ENCODE results near the gene CAMKK2. TPM values are rescaled to one million over a fixed set of nuclear protein-coding genes. Genes with fewer than 3 reads are reported as not detected.

Gene CAMKK2
- total RNA-seq, 1 donor from 2014 or later = 13.3 TPM

DNA sequence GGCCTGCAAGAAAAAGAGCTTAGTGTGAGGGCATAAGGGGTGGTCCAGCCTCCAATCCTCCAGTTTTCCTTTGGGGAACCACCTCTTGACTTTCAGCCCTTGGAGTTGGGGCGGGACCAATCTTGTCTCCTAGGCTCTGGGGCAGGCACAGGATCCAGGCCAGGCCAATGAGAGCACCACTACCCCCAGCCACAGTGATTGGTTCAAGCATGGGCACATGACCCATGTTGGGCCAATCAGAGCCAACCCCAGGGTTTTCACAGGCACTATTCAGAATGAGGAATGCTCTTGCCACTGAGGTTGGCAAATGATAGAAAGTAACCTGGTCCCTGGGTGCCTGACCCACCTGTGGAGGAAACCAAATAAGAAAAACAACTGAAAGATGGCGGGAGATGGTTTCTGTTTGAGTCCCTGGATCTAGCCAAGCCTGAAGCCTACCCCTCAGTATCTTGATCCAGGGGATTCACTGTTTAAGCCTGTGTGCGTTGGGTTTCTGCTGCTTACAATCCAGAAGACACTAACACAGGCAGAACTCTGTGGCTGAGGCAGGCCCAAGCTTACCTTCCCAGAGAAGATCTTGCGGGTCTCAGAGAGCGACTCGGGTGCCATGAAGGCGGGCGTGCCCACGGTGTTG is 43.7 kb downstream of the CAMKK2 start:
- Histone ChIP-seq H3K9me3 (replicated peaks) (no peaks in the 10 kb centered on the region), H3K4me1 (no peaks in the 10 kb centered on the region), H3K27ac (replicated peaks) (no peak overlapping the region), H3K36me3 (peaks cover 92% of the 10 kb centered on the region), H3K4me3 (no peak overlapping the region), H3K27me3 (ENCODE audit: low read depth) (no peaks in the 10 kb centered on the region)
- no peak for TF ChIP-seq CTCF (IDR thresholded peaks at IDR 0.05; ENCODE audit: borderline replicate concordance)
- DNase-seq = no peak
- intact Hi-C loops (cut with micrococcal nuclease) = no loop called here

- no peak for TF ChIP-seq CTCF (IDR thresholded peaks at IDR 0.05; ENCODE audit: borderline replicate concordance)
- no peak overlapping the region for H3K4me3 ChIP-seq
- no peak overlapping the region for H3K27ac ChIP-seq (replicated peaks)
- H3K27me3 ChIP-seq (ENCODE audit: low read depth) = no peaks in the 10 kb centered on the region
- peaks cover 94% of the 10 kb centered on the region for H3K36me3 ChIP-seq
- DNase-seq = no peak
- H3K9me3 ChIP-seq (replicated peaks) = no peaks in the 10 kb centered on the region
- intact Hi-C loops (cut with micrococcal nuclease) = no loop called here
- no peaks in the 10 kb centered on the region for H3K4me1 ChIP-seq
Measured at GRCh38 chr12:121251838-121252237, 44.7 kb downstream of the CAMKK2 start.

- no peaks in the 10 kb centered on the region for H3K4me1 ChIP-seq
- no peaks in the 10 kb centered on the region for H3K9me3 ChIP-seq (replicated peaks)
- TF ChIP-seq CTCF (IDR thresholded peaks at IDR 0.05; ENCODE audit: borderline replicate concordance) = no peak
- DNase-seq = no peak
- H3K27ac ChIP-seq (replicated peaks) = no peak overlapping the region
- no peaks in the 10 kb centered on the region for H3K27me3 ChIP-seq (ENCODE audit: low read depth)
- H3K4me3 ChIP-seq = no peak overlapping the region
- H3K36me3 ChIP-seq = peaks cover 79% of the 10 kb centered on the region
- intact Hi-C loops (cut with micrococcal nuclease) = no loop called here
Measured at GRCh38 chr12:121250359-121250758, 46.1 kb downstream of the CAMKK2 start.

- Histone ChIP-seq H3K4me3 (no peak overlapping the region), H3K9me3 (replicated peaks) (no peaks in the 10 kb centered on the region), H3K4me1 (no peaks in the 10 kb centered on the region), H3K36me3 (peaks cover 82% of the 10 kb centered on the region), H3K27me3 (ENCODE audit: low read depth) (no peaks in the 10 kb centered on the region), H3K27ac (replicated peaks) (no peak overlapping the region)
- intact Hi-C loops (cut with micrococcal nuclease) = no loop called here
- no peak for TF ChIP-seq CTCF (IDR thresholded peaks at IDR 0.05; ENCODE audit: borderline replicate concordance)
- no peak for DNase-seq
Measured at GRCh38 chr12:121248622-121249021, 47.9 kb downstream of the CAMKK2 start.

GRCh38 chr12:121246893-121247557 is 49.5 kb downstream of the CAMKK2 start:
- intact Hi-C loops (cut with micrococcal nuclease) = no loop called here
- Histone ChIP-seq H3K4me1 (no peaks in the 10 kb centered on the region), H3K27ac (replicated peaks) (no peak overlapping the region), H3K9me3 (replicated peaks) (no peaks in the 10 kb centered on the region), H3K36me3 (peaks cover 73% of the 10 kb centered on the region), H3K4me3 (no peak overlapping the region), H3K27me3 (ENCODE audit: low read depth) (no peaks in the 10 kb centered on the region)
- no peak for TF ChIP-seq CTCF (IDR thresholded peaks at IDR 0.05; ENCODE audit: borderline replicate concordance)
- DNase-seq = no peak
